PC-3 (cell line): Measurements from ENCODE around the gene PTPRN2.
"Not testable (repeated sequence)": the region's sequence is repeated elsewhere in the genome, so short reads cannot be mapped to it uniquely, and the experiment has no call there.

ENCODE experiments used
- EZH2 ChIP-seq: fragments of 300-600 bp; sonication (generic); IDR thresholded peaks from one replicate; pipeline ENCODE4 v1.6.1; 2017; ENCODE audit warnings: antibody characterized with exemption, mild to moderate bottlenecking, low read length; ENCODE audit not compliant: unreplicated experiment
- EZH2phosphoT487 ChIP-seq: fragments of 300-600 bp; sonication (generic); IDR thresholded peaks from 2 replicates; pipeline ENCODE4 v1.6.1; 2018; ENCODE audit warnings: mild to moderate bottlenecking, antibody characterized with exemption, low read length, borderline replicate concordance
- TF ChIP-seq, protein P1 (sequence below): fragments of 300-600 bp; sonication (generic); conservative IDR thresholded peaks from 2 replicates; pipeline ENCODE4 v1.5.1; 2017; ENCODE audit warnings: antibody characterized with exemption, low read depth, mild to moderate bottlenecking, low read length

DNA sequence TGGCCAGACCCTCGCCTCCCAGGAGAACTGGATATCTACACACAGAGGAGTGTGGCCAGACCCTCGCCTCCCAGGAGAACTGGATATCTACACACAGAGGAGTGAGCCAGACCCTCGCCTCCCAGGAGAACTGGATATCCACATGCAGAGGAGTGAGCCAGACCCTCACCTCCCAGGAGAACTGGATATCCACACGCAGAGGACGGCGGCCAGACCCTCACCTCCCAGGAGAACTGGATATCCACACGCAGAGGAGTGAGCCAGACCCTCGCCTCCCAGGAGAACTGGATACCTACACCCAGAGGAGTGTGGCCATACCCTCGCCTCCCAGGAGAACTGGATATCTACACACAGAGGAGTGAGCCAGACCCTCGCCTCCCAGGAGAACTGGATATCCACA lies 862.3 kb downstream of the PTPRN2 start:
- not testable (repeated sequence) for TF ChIP-seq EZH2phosphoT487, EZH2
- TF ChIP-seq, protein P1, sequence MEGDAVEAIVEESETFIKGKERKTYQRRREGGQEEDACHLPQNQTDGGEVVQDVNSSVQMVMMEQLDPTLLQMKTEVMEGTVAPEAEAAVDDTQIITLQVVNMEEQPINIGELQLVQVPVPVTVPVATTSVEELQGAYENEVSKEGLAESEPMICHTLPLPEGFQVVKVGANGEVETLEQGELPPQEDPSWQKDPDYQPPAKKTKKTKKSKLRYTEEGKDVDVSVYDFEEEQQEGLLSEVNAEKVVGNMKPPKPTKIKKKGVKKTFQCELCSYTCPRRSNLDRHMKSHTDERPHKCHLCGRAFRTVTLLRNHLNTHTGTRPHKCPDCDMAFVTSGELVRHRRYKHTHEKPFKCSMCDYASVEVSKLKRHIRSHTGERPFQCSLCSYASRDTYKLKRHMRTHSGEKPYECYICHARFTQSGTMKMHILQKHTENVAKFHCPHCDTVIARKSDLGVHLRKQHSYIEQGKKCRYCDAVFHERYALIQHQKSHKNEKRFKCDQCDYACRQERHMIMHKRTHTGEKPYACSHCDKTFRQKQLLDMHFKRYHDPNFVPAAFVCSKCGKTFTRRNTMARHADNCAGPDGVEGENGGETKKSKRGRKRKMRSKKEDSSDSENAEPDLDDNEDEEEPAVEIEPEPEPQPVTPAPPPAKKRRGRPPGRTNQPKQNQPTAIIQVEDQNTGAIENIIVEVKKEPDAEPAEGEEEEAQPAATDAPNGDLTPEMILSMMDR, result not testable (repeated sequence)
